WI38 (cell line): Measurements from ENCODE around the gene MYOCD.

Experiments
- H3K4me3 ChIP-seq: 2 replicates; pipeline ENCODE4 v1.5.1; 2011; ENCODE audit warnings: low read depth, mild to moderate bottlenecking, control low read depth, low read length
- TF ChIP-seq, protein P1 (sequence below): IDR thresholded peaks from 2 replicates; pipeline ENCODE4 v1.5.1; 2012; ENCODE audit warnings: low read depth, mild to moderate bottlenecking, control low read depth, low read length

The MYOCD gene

DNA sequence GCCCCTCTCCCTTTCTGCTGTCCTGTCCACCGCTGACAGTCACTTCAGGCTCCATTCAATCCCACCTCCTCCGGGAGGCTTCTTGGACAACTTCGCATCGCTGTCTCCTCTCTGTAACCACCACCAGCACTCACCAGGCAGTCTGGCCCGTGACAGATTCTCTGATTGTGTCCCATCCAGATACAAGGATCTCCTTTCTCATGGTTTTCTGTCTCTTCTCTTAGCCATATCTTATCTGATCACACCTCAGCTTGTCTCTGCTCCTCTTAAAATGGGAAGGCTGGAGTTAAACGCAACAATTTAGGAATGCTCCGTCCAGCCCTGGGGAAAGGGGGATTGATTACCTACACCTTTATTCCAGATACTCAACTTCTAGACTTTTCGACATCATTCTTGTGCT, 66.7 kb downstream of the MYOCD start:
- TF ChIP-seq, protein P1, sequence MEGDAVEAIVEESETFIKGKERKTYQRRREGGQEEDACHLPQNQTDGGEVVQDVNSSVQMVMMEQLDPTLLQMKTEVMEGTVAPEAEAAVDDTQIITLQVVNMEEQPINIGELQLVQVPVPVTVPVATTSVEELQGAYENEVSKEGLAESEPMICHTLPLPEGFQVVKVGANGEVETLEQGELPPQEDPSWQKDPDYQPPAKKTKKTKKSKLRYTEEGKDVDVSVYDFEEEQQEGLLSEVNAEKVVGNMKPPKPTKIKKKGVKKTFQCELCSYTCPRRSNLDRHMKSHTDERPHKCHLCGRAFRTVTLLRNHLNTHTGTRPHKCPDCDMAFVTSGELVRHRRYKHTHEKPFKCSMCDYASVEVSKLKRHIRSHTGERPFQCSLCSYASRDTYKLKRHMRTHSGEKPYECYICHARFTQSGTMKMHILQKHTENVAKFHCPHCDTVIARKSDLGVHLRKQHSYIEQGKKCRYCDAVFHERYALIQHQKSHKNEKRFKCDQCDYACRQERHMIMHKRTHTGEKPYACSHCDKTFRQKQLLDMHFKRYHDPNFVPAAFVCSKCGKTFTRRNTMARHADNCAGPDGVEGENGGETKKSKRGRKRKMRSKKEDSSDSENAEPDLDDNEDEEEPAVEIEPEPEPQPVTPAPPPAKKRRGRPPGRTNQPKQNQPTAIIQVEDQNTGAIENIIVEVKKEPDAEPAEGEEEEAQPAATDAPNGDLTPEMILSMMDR = no peak
- no peak overlapping the region for H3K4me3 ChIP-seq

DNA sequence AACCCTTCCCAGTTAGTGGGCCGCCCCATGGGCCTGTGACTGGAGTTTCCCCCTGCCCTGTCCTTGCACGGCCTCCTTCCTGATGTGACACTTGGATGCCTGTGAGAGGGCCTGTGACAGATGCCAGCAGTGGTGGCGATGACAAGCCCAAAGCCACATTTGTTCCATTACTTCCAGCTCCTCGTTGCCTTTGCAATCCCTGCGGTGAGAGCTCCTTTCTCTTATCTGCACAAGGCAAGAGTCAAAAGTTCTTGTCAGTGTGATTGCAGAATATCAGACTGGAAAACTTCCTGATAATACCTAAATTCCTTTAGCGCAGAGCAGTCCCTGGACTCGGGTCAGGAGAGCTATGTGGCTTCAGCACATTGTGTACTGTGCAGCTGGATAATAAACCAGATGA, 69.2 kb downstream of the MYOCD start:
- H3K4me3 ChIP-seq = no peak overlapping the region
- TF ChIP-seq, protein P1 = no peak

GRCh38 chr17:12735517-12735916, 69.8 kb downstream of the MYOCD start:
- TF ChIP-seq, protein P1 = no peak
- H3K4me3 ChIP-seq = no peak overlapping the region

- H3K4me3 ChIP-seq = no peak overlapping the region
- TF ChIP-seq, protein P1 = no peak
Observed at GRCh38 chr17:12736526-12736925, 70.8 kb downstream of the MYOCD start.

DNA sequence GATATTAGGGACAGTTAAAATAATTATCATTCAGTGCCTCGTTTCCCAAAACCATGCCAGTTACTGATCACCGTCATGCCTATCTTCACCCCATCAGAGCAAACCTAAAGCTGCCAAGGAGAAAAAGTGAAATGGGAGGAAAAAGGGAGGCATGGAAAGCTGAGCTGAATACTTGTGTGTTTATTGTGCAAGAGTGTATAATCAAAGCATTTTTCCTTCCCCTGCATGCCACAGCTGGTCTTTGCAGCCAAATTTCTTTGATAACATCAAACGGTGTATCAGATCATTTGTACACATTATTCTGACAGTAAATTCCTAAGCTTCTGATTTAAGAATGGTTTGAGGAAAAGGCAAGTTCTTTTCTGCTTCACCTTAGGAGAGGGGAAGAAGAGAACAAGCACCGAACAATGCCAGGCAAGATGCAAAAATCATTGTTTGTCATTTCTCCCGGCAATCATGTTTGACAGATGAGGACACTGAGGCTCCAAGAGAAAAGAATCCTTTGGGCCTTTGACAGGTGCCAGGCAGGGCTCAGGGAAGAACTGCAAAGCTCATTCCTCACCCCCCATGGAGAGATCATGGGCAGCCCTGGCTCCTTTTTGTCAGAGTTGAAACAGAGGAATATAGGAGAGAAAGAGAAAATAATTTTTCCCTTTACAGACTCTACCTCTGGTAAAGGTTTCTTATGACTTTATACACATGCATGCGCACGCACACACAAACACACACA, 72.2 kb downstream of the MYOCD start:
- no peak overlapping the region for H3K4me3 ChIP-seq

GRCh38 chr17:12738624-12739023, 72.9 kb downstream of the MYOCD start:
- TF ChIP-seq, protein P1 = no peak
- H3K4me3 ChIP-seq = no peak overlapping the region

More for the DNA sequence above, 72.2 kb downstream of the MYOCD start:
- TF ChIP-seq, protein P1 = no peak

DNA sequence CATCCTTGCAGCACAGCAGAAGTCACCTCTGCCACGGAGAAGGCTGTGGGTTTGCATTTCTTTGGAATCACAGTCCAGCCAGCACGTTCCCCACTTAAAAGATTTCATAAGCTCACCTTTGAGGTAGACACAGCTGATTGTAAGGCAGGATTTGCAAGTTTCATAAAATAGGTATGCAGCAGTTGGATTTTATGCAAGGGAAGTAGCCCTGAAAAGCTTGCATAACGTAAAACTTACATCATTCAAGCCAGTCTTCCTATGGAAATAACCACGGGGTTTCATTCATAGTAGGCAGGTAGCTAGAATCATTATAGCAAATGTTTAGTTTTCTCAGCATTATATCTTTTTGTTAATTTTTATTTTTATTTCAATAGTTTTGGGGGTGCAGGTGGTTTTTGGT, 73.8 kb downstream of the MYOCD start:
- TF ChIP-seq, protein P1 = no peak
- no peak overlapping the region for H3K4me3 ChIP-seq
